ENCODE results near the gene TMPRSS9.

- TF ChIP-seq EP300 (IDR thresholded peaks at IDR 0.05) (no peak), POLR2A (IDR thresholded peaks at IDR 0.05) (no peak)
- TF ChIP-seq, protein P1, sequence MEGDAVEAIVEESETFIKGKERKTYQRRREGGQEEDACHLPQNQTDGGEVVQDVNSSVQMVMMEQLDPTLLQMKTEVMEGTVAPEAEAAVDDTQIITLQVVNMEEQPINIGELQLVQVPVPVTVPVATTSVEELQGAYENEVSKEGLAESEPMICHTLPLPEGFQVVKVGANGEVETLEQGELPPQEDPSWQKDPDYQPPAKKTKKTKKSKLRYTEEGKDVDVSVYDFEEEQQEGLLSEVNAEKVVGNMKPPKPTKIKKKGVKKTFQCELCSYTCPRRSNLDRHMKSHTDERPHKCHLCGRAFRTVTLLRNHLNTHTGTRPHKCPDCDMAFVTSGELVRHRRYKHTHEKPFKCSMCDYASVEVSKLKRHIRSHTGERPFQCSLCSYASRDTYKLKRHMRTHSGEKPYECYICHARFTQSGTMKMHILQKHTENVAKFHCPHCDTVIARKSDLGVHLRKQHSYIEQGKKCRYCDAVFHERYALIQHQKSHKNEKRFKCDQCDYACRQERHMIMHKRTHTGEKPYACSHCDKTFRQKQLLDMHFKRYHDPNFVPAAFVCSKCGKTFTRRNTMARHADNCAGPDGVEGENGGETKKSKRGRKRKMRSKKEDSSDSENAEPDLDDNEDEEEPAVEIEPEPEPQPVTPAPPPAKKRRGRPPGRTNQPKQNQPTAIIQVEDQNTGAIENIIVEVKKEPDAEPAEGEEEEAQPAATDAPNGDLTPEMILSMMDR (IDR thresholded peaks at IDR 0.05): no peak
Observed at GRCh38 chr19:2394054-2394441, 34.0 kb downstream of the TMPRSS9 start.
